ENCODE results near the gene HECTD4.

Gene HECTD4

DNA sequence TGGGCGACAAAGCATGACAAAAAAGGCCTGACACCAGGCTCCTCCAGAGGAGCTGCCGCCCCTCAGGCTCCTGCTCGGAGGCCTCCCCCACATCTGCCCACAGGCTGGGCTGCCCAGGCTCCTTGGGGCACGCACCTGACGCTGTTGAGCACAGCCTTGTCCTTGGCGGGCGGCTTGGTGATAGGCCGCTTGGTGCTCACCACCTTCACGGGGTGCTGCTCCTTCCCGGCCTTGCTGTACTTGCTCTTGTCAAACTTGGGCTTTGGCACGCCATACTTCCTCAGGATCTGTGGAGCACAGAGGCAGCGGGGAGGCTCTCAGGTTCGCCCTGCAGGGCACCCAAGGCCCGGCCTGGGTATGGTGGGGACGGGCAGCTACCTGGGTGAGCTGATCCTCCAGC is 203.4 kb downstream of the HECTD4 start:
- DNase-seq (ENCODE audit: low spot score): no peak

DNA sequence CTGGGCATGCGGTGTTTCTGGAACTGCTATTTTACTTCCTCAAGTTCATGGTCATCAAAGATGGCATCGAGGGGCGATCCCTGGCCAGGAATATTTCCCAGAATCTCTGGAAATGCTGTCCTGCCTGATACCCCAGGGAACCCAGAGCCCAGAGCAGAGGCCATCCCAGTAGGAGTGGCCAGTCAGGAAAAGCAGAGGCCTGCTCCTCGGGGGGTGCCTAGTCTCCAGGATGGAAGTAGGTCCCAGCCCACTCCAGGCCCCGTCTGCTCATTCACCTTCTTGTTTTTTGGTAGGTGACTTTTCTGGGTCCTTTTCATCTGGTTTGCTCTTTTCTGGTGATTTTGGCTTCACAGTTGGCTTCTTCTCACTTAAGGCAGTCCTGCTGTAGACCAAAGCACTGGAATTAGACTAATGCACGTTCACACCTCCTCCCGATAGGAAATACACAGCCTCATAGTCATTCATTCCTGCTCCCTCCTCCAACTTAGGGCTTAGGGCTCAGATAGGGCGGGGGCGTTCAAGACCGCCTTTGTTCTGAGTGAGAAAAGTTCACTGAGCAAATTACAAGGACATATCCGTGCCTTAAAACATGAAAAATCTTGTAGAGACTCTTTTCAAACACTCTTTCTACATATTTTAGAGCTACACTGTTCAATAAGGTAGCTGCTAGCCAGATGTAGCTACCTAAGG is 205.8 kb downstream of the HECTD4 start:
- no peak for DNase-seq (ENCODE audit: low spot score)

GRCh38 chr12:112175361-112176155 is 206.7 kb downstream of the HECTD4 start:
- no peak for DNase-seq (ENCODE audit: low spot score)

- no peak for DNase-seq (ENCODE audit: low spot score)
Measured at GRCh38 chr12:112172556-112173324, 209.5 kb downstream of the HECTD4 start.

GRCh38 chr12:112170971-112171596 is 211.1 kb downstream of the HECTD4 start:
- no peak for DNase-seq (ENCODE audit: low spot score)

- no peak for DNase-seq (ENCODE audit: low spot score)
Measured at GRCh38 chr12:112170376-112170775, 211.9 kb downstream of the HECTD4 start.

GRCh38 chr12:112169966-112170365 is 212.3 kb downstream of the HECTD4 start:
- DNase-seq (ENCODE audit: low spot score): no peak

DNA sequence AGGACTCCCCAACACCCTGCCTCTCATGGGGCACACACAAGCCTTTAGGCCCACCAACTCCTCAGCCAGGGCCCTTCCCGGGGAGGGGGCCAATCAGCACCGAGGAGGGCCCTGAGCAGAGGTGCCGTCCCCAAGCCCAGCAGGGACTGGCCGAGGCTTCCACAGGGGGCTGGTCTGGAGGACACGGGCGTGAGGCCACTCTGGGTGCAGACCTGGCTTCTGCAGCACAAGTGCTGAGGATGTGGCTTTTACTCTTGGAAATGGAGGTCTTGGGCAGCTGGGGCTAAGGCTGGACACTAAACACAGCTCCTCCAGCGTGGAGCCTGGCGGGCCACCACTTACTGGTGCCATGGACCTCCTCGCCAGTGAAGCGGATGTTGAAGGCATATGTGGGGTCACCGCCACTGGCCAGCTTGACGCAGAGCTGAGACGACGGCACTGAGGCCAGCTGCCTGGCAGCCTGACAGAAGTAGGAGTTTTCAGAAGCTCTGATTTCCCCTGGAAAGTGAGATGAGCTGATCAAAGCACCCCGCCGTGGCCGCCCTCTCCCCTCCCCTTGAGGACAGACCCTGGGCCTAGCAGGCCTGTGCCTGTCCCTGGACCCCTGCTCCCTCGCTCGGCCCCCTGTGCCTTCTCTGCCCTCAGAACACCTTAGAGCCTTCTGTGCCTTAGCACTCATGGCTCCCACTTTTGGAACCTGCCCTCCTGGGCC is 212.9 kb downstream of the HECTD4 start:
- no peak for DNase-seq (ENCODE audit: low spot score)

- DNase-seq (ENCODE audit: low spot score): no peak
Measured at GRCh38 chr12:112168561-112168971, 213.7 kb downstream of the HECTD4 start.

- no peak for DNase-seq (ENCODE audit: low spot score)
Measured at GRCh38 chr12:112167718-112168525, 214.3 kb downstream of the HECTD4 start.

- no peak for DNase-seq (ENCODE audit: low spot score)
Measured at GRCh38 chr12:112167031-112167461, 215.2 kb downstream of the HECTD4 start.

GRCh38 chr12:112166051-112167015 is 215.9 kb downstream of the HECTD4 start:
- DNase-seq (ENCODE audit: low spot score): no peak

DNA sequence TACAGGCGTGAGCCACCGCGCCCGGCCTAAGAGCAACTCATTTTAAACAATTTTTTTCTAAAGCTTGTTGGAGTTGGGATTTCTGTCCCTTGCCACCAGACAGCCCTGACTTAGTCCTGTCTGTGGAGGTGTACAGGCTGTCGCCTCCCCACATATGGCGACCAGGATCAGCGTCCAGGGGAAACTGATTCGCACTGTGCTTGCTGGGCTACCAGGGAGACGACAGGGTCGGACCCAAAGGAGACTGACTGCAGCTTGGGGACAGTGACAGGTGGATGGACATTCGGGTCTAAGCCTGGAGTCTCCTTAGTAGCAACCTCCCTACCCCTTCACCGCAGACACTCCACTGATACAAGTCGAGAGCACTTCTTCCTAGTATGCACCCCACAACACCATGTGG is 216.6 kb downstream of the HECTD4 start:
- no peak for DNase-seq (ENCODE audit: low spot score)

DNA sequence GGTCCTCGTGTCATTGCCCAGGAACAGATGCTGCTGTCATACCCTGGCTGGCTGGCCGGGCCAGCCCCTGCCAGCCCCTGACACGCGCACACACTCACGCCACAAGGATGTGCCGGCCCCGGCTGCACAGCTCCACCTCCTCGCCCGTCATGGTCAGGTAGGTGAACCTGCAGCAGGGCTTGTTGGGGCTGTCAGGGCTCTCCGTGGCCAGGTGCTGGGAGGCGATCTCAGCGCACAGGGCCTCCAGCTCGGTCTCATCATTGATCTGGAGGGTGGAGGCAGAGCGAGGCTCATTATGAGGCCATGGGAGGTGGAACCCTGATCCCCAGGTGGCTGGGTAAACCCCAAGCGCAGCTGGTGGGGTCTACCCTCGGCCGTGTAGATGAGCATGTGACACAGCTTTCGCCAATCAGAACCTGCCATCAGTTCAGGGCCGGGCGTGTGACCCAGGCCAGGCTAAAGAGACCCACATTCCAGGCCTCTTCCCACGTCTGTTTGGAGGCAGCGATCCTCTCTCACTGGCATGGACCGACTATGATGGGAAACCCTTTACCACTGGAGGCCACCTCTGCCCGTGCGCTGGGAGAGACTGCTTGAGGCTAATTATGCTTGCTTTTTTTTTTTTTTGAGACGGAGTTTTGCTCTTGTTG is 218.1 kb downstream of the HECTD4 start:
- no peak for DNase-seq (ENCODE audit: low spot score)

GRCh38 chr12:112163471-112163991 is 218.7 kb downstream of the HECTD4 start:
- DNase-seq (ENCODE audit: low spot score): no peak

DNA sequence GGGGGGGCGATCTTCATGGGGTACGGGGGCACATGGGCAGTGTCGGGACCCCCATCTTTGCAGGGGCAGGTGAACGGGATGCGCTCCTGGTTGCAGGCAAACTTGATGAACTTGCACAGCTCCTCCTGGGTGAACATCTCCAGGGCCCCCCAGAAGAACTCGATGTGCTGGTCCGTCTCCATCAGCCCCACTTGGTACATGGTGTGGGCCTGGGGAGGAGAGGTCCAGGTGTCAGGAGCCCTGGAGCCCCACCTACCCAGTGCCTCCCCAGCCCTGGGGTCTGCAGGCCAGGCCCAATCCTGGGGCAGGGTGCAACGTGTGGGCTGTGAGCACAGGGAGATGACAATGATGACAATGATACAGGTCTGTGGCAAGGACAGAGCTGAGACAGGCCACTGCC is 219.2 kb downstream of the HECTD4 start:
- no peak for DNase-seq (ENCODE audit: low spot score)

GRCh38 chr12:112162241-112162790 is 219.9 kb downstream of the HECTD4 start:
- no peak for DNase-seq (ENCODE audit: low spot score)

DNA sequence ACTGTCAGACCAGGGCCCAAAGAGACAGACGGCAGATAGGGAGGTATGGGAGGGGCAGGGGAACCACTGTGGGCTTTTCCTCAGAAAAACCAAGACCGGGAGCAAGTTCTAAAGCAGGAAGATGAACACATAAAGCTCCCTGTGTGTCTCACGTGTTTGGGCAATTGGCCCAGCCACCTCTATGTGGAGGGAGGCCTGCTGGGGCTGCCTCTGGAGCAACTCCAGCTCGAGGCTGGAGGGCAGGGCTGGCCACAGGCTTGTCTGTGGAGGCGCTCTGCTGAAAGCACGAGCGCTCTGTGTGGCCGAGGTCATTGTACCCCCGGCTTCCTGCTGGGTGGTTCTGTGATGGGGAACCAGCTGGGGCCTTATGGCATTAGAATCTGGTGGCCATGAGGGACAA is 220.5 kb downstream of the HECTD4 start:
- DNase-seq (ENCODE audit: low spot score): no peak
